NT2/D1 (cell line): ENCODE data around the gene PAQR8.

Experiments used
- SUZ12 ChIP-seq: IDR thresholded peaks from 2 replicates; pipeline ENCODE4 v1.6.1; 2011; ENCODE audit not compliant: insufficient read length, insufficient read depth; ENCODE audit errors: extremely low read depth
- YY1 ChIP-seq: IDR thresholded peaks from 2 replicates; pipeline ENCODE4 v1.6.1; 2011; ENCODE audit not compliant: insufficient read length, insufficient read depth

GRCh38 chr6:52345311-52345710, 16.6 kb upstream of the PAQR8 start:
- TF ChIP-seq YY1 (no peak), SUZ12 (no peak)
